Uterus (tissue), 2 donors: ENCODE measurements around the gene CENPN.

Source experiments
- CTCF ChIP-seq, 4 experiments: fragments of 200-600 bp in 2 of 4; fragments of 450-650 bp in 2 of 4; sonication (generic) in 2 of 4; IDR thresholded peaks; one replicate each; pipeline ENCODE4 v1.5.1; 2016 to 2019; ENCODE audit warnings: antibody characterized with exemption in 4 of 4, mild to moderate bottlenecking in 2 of 4, moderate library complexity in 1 of 4
- POLR2A ChIP-seq, 2 donors: fragments of 450-650 bp; IDR thresholded peaks; one replicate each; pipeline ENCODE4 v1.6.1; 2016; ENCODE audit warnings: antibody characterized with exemption in 2 of 2, mild to moderate bottlenecking in 1 of 2, moderate library complexity in 1 of 2

DNA sequence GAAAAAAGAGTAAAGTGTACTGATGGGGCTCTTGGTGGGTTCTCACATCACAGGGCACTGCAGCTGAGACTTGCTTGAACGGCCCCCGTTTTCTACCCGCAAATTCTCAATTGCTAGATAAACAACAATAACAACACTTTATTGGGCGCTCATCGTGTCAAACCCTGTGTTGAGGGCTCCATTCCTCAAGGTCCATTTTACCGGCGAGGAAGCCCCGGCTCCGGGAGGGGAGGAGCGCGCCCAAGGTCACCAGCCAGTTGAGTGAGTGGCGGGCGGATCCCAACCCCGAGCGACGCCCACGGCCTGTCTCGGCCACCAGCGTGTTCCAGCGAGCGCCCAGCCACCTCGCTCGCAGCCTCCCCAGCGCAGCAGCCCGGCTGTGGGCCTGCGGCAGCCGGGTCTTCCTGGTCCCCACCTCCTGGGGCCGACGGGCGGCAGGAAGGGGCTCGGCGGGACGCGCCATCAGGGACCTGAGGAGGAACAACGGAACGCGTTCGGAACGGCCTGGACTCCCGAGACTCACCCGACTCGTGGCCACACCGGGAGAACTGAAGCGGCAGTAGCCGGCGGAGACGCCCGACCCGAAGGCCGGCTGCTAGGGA is 702 bp upstream of the CENPN start:
- TF ChIP-seq CTCF (IDR thresholded peaks at IDR 0.05) (no peak), POLR2A (IDR thresholded peaks at IDR 0.05) (no peak)
